ENCODE data around the gene SHROOM3. TPM values are rescaled to one million over a fixed set of nuclear protein-coding genes. Genes with fewer than 3 reads are reported as not detected.

Gene SHROOM3
- total RNA-seq, 2 donors from 2014 or later: 139 to 171 TPM

DNA sequence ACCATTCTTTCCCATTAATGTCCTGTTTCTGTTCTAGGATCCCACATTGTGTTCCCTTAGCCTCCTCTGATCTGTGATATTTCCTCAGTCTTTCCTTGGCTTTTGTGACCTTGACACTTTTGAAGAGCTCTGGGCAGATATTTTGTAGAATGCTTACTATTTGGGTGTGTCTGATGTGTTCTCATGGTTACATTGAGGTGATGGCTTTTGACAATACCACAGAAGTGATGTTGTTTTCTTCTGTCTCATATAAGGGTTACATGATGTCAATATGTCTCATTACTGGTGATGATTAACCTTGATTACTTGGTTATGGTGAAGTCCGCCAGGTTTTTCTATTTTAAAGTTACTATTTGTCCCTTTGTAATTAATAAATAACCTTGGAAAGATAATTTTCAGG is 279.2 kb downstream of the SHROOM3 start:
- H3K27me3 ChIP-seq (replicated peaks; ENCODE audit: insufficient read depth): no peaks in the 10 kb centered on the region
- peaks cover 50 to 83% of the 10 kb centered on the region in 2 donors for H3K4me1 ChIP-seq (ENCODE audit: control insufficient read depth in 1 of 2, low read depth in 2 of 2)
- ATAC-seq (ENCODE audit: insufficient number of reproducible peaks, low FRiP score, low read depth) (no peak), DNase-seq (ENCODE audit: low spot score) (no peak)
- TF ChIP-seq, protein P1, sequence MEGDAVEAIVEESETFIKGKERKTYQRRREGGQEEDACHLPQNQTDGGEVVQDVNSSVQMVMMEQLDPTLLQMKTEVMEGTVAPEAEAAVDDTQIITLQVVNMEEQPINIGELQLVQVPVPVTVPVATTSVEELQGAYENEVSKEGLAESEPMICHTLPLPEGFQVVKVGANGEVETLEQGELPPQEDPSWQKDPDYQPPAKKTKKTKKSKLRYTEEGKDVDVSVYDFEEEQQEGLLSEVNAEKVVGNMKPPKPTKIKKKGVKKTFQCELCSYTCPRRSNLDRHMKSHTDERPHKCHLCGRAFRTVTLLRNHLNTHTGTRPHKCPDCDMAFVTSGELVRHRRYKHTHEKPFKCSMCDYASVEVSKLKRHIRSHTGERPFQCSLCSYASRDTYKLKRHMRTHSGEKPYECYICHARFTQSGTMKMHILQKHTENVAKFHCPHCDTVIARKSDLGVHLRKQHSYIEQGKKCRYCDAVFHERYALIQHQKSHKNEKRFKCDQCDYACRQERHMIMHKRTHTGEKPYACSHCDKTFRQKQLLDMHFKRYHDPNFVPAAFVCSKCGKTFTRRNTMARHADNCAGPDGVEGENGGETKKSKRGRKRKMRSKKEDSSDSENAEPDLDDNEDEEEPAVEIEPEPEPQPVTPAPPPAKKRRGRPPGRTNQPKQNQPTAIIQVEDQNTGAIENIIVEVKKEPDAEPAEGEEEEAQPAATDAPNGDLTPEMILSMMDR (IDR thresholded peaks at IDR 0.05): no peak
- peak overlapping the region; percentile 62 to 85 for H3K27ac ChIP-seq
- H3K36me3 ChIP-seq: peaks cover 5% of the 10 kb centered on the region
- no peaks in the 10 kb centered on the region for H3K9me3 ChIP-seq
- H3K4me3 ChIP-seq: no peak overlapping the region

DNA sequence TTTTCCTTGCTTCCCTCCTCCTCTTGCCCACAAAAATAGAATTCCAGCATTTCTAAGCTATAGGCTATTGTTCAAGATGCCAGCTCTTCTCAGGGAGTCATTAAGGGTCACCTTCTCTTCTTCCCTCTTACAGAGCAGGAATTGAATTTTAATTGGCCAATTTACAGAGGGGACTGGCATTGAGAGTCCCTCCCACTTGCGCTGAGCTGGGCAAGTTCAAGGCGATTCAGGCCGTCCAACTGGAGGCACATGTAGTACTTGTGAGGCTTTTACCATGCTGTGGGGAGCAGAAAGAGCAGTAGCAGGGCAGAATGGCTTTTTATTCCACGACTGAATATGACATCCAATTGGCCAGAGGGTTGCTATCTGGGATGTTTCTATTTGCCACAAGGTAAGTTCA is 281.0 kb downstream of the SHROOM3 start:
- Histone ChIP-seq H3K27me3 (replicated peaks; ENCODE audit: insufficient read depth) (no peaks in the 10 kb centered on the region), H3K36me3 (peaks cover 4% of the 10 kb centered on the region), H3K27ac (peak overlapping the region; percentile 62 to 85), H3K4me1 (ENCODE audit: control insufficient read depth in 1 of 2, low read depth in 2 of 2) (peaks cover 44 to 90% of the 10 kb centered on the region in 2 donors), H3K4me3 (no peak overlapping the region), H3K9me3 (no peaks in the 10 kb centered on the region)
- DNase-seq (ENCODE audit: low spot score): no peak
- TF ChIP-seq, protein P1 (IDR thresholded peaks at IDR 0.05): no peak
- no peak for ATAC-seq (ENCODE audit: insufficient number of reproducible peaks, low FRiP score, low read depth)

DNA sequence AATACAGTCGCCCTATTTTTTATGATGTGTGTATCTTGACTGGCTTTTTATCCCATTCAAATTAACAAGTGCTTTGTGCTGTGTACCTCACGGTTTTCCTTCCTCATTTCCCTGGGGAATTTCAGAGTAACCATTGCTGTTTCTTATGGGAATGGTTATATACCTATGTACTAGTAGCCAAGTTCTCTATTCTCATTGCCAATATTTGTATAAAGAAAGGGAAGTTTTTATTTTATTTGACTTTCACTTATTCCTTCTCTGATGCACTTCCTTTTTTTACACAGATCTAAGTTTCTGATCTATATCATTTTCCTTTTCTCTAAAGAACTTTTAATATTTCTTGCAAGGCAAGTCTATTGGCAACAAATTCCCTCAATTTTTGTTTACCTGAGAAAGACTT is 281.6 kb downstream of the SHROOM3 start:
- Histone ChIP-seq H3K4me1 (ENCODE audit: control insufficient read depth in 1 of 2, low read depth in 2 of 2) (peaks cover 44 to 83% of the 10 kb centered on the region in 2 donors), H3K27ac (peak overlapping the region; percentile 62 to 85), H3K4me3 (no peak overlapping the region), H3K9me3 (no peaks in the 10 kb centered on the region), H3K27me3 (replicated peaks; ENCODE audit: insufficient read depth) (no peaks in the 10 kb centered on the region), H3K36me3 (no peaks in the 10 kb centered on the region)
- DNase-seq (ENCODE audit: low spot score): no peak
- TF ChIP-seq, protein P1 (IDR thresholded peaks at IDR 0.05): no peak
- ATAC-seq (ENCODE audit: insufficient number of reproducible peaks, low FRiP score, low read depth): no peak

DNA sequence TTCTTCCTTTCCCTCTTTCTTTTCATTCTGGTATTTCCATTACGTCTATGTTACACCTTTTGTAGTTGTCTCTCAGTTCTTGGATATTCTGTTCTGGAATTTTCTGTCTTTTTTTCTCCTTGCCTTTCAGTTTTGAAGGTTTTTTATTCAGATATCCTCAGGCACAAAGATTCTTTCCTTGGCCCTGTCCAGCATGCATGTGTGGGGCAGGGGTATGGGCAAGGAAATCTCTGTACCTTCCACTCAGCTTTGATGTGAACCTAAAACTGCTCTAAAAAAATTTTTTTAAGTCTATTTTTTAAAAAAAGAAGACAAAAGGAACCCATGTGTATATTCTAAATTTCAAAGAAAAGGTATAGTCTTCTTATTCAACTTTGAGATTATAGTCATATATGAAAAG is 282.4 kb downstream of the SHROOM3 start:
- ATAC-seq (ENCODE audit: insufficient number of reproducible peaks, low FRiP score, low read depth) (no peak), DNase-seq (ENCODE audit: low spot score) (no peak)
- H3K9me3 ChIP-seq: no peaks in the 10 kb centered on the region
- H3K27me3 ChIP-seq (replicated peaks; ENCODE audit: insufficient read depth): no peaks in the 10 kb centered on the region
- peaks cover 41 to 77% of the 10 kb centered on the region in 2 donors for H3K4me1 ChIP-seq (ENCODE audit: control insufficient read depth in 1 of 2, low read depth in 2 of 2)
- H3K36me3 ChIP-seq: no peaks in the 10 kb centered on the region
- H3K4me3 ChIP-seq: no peak overlapping the region
- TF ChIP-seq, protein P1 (IDR thresholded peaks at IDR 0.05): no peak
- H3K27ac ChIP-seq: peak overlapping the region; percentile 62 to 85

DNA sequence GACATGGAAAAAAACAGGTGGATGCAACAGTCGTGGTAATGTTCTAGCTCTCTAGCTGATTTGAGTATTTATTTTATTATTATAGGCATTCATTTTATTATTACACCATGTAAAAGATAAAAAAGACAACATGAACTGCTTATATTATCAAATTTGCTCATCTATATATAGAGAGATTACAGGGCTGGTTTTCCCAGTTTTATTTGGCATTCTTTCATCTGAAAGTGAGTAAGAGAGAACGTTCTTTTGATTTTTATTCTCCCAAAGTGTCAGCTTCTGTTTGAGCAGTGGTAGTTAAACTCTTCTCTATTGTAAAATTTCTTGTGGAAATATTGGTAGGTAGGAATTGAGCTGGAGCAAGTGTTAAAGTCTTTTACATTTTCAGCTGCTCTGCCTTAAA is 283.0 kb downstream of the SHROOM3 start:
- H3K27me3 ChIP-seq (replicated peaks; ENCODE audit: insufficient read depth): no peaks in the 10 kb centered on the region
- H3K4me3 ChIP-seq: no peak overlapping the region
- ATAC-seq (ENCODE audit: insufficient number of reproducible peaks, low FRiP score, low read depth) (no peak), DNase-seq (ENCODE audit: low spot score) (no peak)
- no peaks in the 10 kb centered on the region for H3K36me3 ChIP-seq
- H3K9me3 ChIP-seq: no peaks in the 10 kb centered on the region
- peak overlapping the region; percentile 62 to 85 for H3K27ac ChIP-seq
- TF ChIP-seq, protein P1 (IDR thresholded peaks at IDR 0.05): no peak
- H3K4me1 ChIP-seq (ENCODE audit: control insufficient read depth in 1 of 2, low read depth in 2 of 2): peaks cover 42 to 74% of the 10 kb centered on the region in 2 donors
